DMS114 treated with DMSO at 0.1 percent for 48 hours (cell line): ENCODE measurements around the gene PLXNA3.
A peak's percentile ranks its signal among the peaks of the same experiment; 100 is the strongest.

Source experiments
- DNase-seq: peaks from one replicate; lab custom pipeline; 2025; ENCODE audit not compliant: unreplicated experiment; lab: John Stamatoyannopoulos, UW

PLXNA3 gene

GRCh38 chrX:154526901-154527675 lies 69.0 kb downstream of the PLXNA3 start:
- peak; percentile 19 for DNase-seq
